WTC11 (cell line): Measurements from ENCODE around the gene ZNF362. TPM values are rescaled to one million over a fixed set of nuclear protein-coding genes. Genes with fewer than 3 reads are reported as not detected.

ENCODE experiments used
- ATAC-seq: fragments of 200-7000 bp; cut with Tn5 transposase; 2 replicates; pipeline ENCODE4 v1.10.0; 2021; ENCODE audit warnings: mild to moderate bottlenecking, moderate library complexity
- CTCF ChIA-PET: fragments of 300-600 bp; sonication (Branson Sonifier 250); formaldehyde crosslinking; loops from one replicate; lab custom pipeline; 2021; ENCODE audit warnings: antibody characterized with exemption; lab: Charles Lee
- POLR2A ChIA-PET: fragments of 350-600 bp; sonication (Branson Sonifier 250); formaldehyde crosslinking; loops from one replicate; lab custom pipeline; 2021; ENCODE audit warnings: antibody characterized with exemption; lab: Charles Lee
- DNase-seq: peaks from one replicate; pipeline ENCODE4 v3.0.0; 2021; ENCODE audit warnings: low spot score
- H3K27ac Mint-ChIP-seq: 2 replicates; pipeline ENCODE4 v1.8.0; 2021; ENCODE audit warnings: mixed read lengths
- H3K27me3 Mint-ChIP-seq: 2 replicates; pipeline ENCODE4 v1.8.0; 2021; ENCODE audit warnings: low read depth, mild to moderate bottlenecking, moderate library complexity, mixed read lengths
- H3K36me3 Mint-ChIP-seq: 2 replicates; pipeline ENCODE4 v1.8.0; 2021; ENCODE audit warnings: mixed read lengths
- H3K4me1 Mint-ChIP-seq: 2 replicates; pipeline ENCODE4 v1.8.0; 2022; ENCODE audit warnings: mixed read lengths
- H3K4me3 Mint-ChIP-seq: 2 replicates; pipeline ENCODE4 v1.8.0; 2021; ENCODE audit warnings: mild to moderate bottlenecking, moderate library complexity, mixed read lengths
- H3K9me3 Mint-ChIP-seq: 2 replicates; pipeline ENCODE4 v1.8.0; 2021; ENCODE audit warnings: mixed read lengths
- CBFB ChIP-seq: sonication (generic); formaldehyde crosslinking; IDR thresholded peaks from 2 replicates; pipeline ENCODE4 v1.8.1; 2022; ENCODE audit warnings: mild to moderate bottlenecking, low read depth, missing genetic modification reagents
- FOXJ3 ChIP-seq: sonication (generic); formaldehyde crosslinking; IDR thresholded peaks from 2 replicates; pipeline ENCODE4 v1.9.0; 2021; ENCODE audit warnings: missing genetic modification reagents, mild to moderate bottlenecking, borderline replicate concordance
- HMGXB4 ChIP-seq: sonication (generic); formaldehyde crosslinking; IDR thresholded peaks from 2 replicates; pipeline ENCODE4 v1.8.1; 2023; ENCODE audit warnings: mild to moderate bottlenecking, moderate library complexity, missing genetic modification reagents
- MYBL2 ChIP-seq: sonication (generic); formaldehyde crosslinking; IDR thresholded peaks from 2 replicates; pipeline ENCODE4 v1.8.1; 2023; ENCODE audit warnings: mild to moderate bottlenecking, moderate library complexity, missing genetic modification reagents
- NFE2L1 ChIP-seq: sonication (generic); formaldehyde crosslinking; IDR thresholded peaks from 2 replicates; pipeline ENCODE4 v1.8.1; 2023; ENCODE audit warnings: missing genetic modification reagents
- PRDM15 ChIP-seq: sonication (generic); formaldehyde crosslinking; IDR thresholded peaks from 2 replicates; pipeline ENCODE4 v1.8.0; 2022; ENCODE audit warnings: missing genetic modification reagents
- SOX15 ChIP-seq: fragments of 250-450 bp; sonication (Bioruptor Pico); IDR thresholded peaks from 2 replicates; pipeline ENCODE4 v1.9.0; 2021; ENCODE audit warnings: mild to moderate bottlenecking
- SP1 ChIP-seq: sonication (generic); formaldehyde crosslinking; conservative IDR thresholded peaks from 2 replicates; pipeline ENCODE4 v1.8.1; 2022; ENCODE audit warnings: missing genetic modification reagents
- ZBTB21 ChIP-seq: sonication (generic); formaldehyde crosslinking; IDR thresholded peaks from 2 replicates; pipeline ENCODE4 v1.8.1; 2023; ENCODE audit warnings: mild to moderate bottlenecking, missing genetic modification reagents, borderline replicate concordance
- ZNF219 ChIP-seq: sonication (generic); formaldehyde crosslinking; IDR thresholded peaks from 2 replicates; pipeline ENCODE4 v1.8.0; 2023; ENCODE audit warnings: missing genetic modification reagents, mild to moderate bottlenecking, borderline replicate concordance
- ZNF281 ChIP-seq: sonication (generic); formaldehyde crosslinking; IDR thresholded peaks from 2 replicates; pipeline ENCODE4 v1.8.0; 2023; ENCODE audit warnings: mild to moderate bottlenecking, missing genetic modification reagents
- ZNF512 ChIP-seq: sonication (generic); formaldehyde crosslinking; IDR thresholded peaks from 2 replicates; pipeline ENCODE4 v1.8.1; 2022; ENCODE audit warnings: missing genetic modification reagents, borderline replicate concordance
- total RNA-seq: library from RNA; stranded (reverse); gene quantifications from 3 replicates; pipeline ENCODE4 v1.2.3, GENCODE V29; 2021
- TF ChIP-seq, protein P1 (sequence below): sonication (generic); formaldehyde crosslinking; IDR thresholded peaks from 2 replicates; pipeline ENCODE4 v1.8.1; 2022; ENCODE audit warnings: low read depth, mild to moderate bottlenecking, moderate library complexity, missing genetic modification reagents, borderline replicate concordance

ZNF362 gene
- total RNA-seq, 1 experiment from 2014 or later = 24.2 TPM

DNA sequence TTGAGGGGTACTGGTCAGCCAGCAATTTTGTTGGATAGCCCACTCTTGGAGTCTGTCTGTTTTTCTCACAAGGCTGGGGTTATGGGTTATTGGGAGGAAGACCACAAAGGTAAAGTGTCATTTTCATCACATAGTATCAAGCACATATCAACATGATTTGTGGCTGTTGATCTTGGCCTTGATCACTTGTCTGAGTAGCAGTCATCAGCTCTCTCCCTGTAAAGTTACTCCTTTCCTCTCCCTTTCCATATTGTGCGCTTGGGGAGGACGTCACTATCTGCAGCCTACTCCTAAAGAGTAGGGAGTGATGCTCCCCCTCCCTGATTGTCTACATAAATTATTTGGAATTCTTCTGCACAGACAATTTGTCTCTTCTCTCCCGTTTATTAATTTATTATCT is 1.8 kb upstream of the ZNF362 start (continued):
- TF ChIP-seq ZBTB21 (CRISPR knock-in tag) (no peak), CBFB (CRISPR knock-in tag) (no peak), SOX15 (CRISPR knock-in tag) (no peak), ZNF512 (CRISPR knock-in tag) (no peak)

- peaks cover 41% of the 10 kb centered on the region for H3K27me3 Mint-ChIP-seq
Observed at GRCh38 chr1:33255347-33256220, 708 bp upstream of the ZNF362 start.

More at GRCh38 chr1:33255347-33256220, 708 bp upstream of the ZNF362 start:
- peak; percentile 78 for DNase-seq
- Mint-ChIP-seq H3K36me3 (no peaks in the 10 kb centered on the region), H3K4me3 (peak overlapping the region; percentile 62), H3K27ac (no peak overlapping the region), H3K4me1 (peaks cover 28% of the 10 kb centered on the region), H3K9me3 (peaks cover 3% of the 10 kb centered on the region; the same call in 1 of the 2 replicates)
- POLR2A ChIA-PET = interaction anchor here (1.2 kb wide), 1 partner anchor 74 kb away, joined by 4 read pairs; the partner anchor contains the start of gene TRIM62
- TF ChIP-seq MYBL2 (CRISPR knock-in tag) (0 out of 2 replicates have a peak, but pooled peaks have one; percentile 36), ZNF281 (0 out of 2 replicates have a peak, but pooled peaks have one; percentile 26), HMGXB4 (CRISPR knock-in tag) (peak; percentile 71; the same call in 1 of the 2 replicates), FOXJ3 (CRISPR knock-in tag) (no peak), NFE2L1 (no peak), PRDM15 (CRISPR knock-in tag) (no peak), SP1 (CRISPR knock-in tag) (peak; percentile 50), ZNF219 (CRISPR knock-in tag) (no peak)
- TF ChIP-seq, protein P1, sequence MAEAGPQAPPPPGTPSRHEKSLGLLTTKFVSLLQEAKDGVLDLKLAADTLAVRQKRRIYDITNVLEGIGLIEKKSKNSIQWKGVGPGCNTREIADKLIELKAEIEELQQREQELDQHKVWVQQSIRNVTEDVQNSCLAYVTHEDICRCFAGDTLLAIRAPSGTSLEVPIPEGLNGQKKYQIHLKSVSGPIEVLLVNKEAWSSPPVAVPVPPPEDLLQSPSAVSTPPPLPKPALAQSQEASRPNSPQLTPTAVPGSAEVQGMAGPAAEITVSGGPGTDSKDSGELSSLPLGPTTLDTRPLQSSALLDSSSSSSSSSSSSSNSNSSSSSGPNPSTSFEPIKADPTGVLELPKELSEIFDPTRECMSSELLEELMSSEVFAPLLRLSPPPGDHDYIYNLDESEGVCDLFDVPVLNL (CRISPR knock-in tag) = 0 out of 2 replicates have a peak, but pooled peaks have one; percentile 27
- CTCF ChIA-PET = interaction anchor here (0.6 to 1.4 kb wide), 6 partner anchors 21 to 758 kb away, joined by 3 to 6 read pairs (median 4); no protein-coding TSS in a partner anchor
- ATAC-seq = peak; percentile 92
